NCI-H128 (cell line): ENCODE data around the gene TMTC3.

Experiments used
- DNase-seq: peaks from one replicate; lab custom pipeline; 2025; ENCODE audit not compliant: unreplicated experiment; lab: John Stamatoyannopoulos, UW

TMTC3 gene

DNA sequence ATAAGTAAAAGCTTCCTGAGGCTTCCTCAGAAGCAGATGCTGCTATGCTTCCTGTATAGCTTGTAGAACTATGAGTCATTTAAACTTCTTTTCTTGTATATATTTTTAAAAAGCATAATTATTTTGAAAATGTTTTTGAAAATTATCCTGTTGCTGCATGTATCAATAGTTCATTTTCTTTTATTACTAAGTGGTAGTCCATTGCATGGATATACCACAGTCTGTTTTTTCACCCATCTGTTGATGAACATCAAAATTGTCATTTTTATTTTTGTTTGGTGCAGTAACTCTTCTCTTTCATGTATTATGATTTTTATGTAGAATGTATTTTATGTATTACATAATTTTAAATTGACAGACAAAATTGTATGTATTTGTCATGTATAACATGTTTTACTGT is 81.4 kb downstream of the TMTC3 start:
- DNase-seq: no peak

DNA sequence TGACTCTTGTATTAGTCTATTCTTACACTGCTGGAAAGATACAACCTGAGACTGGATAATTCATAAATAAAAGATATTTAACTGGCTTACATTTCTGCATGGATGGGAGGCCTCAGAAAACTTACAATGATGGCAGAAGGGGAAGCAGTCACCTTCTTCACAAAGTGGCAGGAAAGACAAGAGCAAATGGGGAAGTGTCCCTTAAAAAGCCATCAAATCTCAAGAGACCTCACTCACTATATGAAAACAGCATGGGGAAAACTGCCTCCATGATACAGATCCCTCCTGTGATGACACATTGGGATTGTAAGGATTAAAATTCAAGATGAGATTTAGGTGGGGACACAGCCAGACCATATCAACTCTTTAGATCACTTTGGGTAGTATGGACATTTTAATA is 83.7 kb downstream of the TMTC3 start:
- DNase-seq: no peak

DNA sequence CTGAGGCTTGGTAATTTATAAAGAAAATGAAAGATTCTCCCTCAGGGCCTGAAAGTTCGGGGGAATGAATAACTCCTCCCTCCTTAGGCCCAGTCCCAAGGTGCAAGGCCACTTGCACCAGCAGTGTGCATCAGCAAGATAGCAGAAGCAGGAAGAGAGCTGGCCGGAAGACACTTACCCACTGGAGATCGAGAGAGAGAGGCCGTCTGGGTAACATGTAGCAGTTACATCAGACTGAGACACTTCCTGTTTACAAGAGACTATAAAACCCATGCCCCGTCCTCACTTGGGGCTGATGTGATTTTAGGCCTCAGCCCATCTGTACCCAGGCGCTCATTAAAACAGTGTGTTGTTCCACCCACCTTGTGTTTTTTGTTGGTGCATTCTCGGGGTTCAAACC is 85.2 kb downstream of the TMTC3 start:
- DNase-seq: no peak

DNA sequence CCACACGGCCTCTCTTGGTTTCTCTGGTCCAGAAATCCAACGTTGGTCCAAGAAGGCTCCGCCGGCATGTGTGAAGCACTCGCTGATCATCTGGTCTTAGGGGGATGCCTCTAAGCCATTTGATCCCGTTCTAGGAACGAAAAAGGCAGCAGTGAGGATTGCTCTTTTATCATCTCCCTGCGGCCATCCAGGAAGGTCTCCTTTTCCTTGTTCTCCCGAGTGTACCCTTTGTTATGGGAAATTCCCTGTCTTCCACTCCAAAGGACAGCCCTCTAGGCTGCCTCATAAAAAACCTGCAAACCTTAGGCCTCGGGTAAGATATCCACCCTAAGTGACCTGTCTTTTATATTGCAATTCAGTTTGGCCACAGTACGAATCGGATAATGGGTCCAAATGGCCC is 85.8 kb downstream of the TMTC3 start:
- DNase-seq: no peak

DNA sequence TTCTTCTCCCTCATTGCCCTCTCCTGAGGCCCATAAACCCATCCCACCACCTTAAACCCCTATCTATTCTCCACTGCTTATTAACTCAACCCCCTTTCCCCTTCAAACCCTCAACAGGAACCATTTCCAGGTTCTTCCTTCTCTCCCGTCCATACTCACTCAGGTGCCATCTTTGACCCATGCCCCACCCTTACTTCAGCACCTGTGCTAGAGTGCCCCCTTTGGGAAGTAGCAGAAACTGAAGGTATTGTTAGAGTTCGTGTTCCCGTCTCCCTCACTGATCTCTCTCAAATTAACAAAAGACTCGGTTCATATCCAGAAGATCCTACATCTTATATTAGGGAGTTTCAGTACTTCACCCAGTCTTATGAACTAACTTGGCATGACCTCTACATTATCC is 86.6 kb downstream of the TMTC3 start:
- DNase-seq: no peak

DNA sequence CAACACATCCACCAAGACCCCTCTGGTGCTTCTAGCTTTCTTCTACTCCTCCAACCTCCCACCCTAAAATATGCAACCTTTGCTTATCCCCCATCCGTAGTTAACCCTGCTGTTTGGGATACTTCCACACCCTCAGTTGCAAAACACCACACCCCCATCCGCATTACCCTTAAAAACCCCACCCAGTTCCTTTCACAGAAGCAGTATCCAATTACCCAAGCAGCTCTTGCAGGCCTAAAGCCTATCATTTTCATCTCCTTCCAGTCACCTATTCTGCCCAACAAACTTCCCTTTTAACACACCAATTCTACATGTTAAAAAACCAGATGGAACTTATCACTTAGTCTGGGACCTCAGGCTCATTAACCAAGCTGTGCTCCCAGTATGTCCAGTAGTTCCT is 88.2 kb downstream of the TMTC3 start:
- DNase-seq: no peak

DNA sequence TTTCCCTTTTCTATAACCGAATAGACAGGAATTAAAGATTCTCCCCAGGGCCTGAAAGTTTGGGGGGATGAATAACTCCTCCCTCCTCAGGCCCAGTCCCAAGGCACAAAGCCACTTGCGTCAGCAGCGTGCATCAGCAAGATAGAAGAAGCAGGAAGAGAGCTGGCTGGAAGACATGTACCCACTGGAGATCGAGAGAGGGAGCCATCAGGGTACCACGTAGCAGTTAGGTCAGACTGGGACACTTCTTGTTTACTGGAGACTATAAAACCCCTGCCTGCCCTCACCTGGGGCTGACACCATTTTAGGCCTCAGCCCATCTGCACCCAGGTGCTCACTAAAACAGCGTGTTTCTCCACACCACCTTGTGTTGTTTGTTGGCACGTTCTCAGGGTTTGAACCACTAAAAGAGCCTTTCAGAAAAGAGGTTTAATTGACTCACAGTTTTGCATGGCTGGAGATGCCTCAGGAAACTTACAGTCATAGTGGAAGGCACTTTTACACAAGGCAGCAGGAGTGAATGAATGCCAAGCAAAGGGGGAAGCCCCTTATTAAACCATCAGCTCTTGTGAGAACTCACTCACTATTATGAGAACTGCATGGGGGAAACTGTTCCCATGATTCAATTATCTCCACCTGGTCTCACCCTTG is 93.2 kb downstream of the TMTC3 start:
- DNase-seq: no peak

DNA sequence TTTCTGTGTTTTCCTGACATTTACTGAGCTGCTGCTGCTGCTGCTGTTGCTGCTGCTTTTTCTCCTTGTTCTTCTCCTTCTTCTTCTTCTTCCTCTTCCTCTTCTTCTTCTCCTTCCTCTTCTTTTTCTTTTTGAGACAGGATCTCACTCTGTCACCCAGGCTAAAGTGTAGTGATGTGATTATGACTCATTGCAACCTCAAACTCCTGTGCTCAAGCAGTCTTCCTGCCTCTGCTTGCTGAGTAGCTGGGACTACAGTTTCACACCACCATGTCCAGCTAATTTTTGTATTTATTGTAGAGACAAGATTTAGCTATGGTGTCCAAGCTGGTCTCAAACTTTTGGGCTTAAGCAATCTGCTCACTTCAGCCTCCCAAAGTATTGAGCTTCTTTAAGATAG is 95.8 kb downstream of the TMTC3 start:
- DNase-seq: no peak

DNA sequence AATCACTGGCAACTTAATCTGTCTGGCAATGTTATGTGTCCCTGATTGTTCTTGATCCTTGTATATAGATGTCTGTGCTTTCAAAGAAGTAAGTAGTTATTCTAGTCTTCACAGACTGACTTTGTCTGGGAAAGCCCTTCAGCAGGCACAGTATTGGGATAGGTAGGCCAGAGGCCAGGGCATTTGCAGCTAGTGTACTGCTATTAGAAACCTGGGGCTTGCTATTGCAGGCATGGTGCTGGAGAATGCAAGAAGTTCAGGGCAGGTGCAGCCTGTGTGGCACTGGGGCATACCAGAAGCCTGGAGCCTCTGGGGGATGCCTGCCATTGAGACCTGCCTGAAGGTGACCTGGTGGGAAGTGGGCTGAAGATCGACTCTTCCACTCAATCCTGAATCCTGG is 96.3 kb downstream of the TMTC3 start:
- no peak for DNase-seq

DNA sequence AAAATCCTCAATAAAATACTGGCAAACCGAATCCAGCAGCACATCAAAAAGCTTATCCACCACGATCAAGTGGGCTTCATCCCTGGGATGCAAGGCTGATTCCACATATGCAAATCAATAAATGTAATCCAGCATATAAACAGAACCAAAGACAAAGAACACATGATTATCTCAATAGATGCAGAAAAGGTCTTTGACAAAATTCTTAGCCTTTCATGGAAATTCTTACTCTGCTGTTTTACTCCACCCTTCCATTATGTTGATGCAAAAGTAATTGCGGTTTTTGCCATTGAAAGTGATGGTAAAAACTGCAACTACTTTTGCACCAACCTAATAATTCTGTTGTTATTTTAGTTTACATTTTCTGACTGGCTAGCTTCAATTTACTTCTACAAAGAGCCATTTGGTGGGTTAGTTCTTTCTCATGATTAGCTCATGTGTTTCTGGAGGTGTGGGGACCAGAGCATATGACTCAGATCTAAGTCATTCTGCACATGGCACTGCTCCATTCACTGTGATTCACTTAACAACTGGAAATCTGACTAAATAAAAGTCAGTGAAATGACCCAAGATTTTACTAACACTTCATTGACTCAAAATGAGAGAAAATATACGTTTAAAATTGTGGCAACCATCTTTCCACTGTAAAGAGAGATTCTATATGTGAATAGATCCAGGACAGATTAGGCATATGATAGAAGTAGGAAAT is 99.9 kb downstream of the TMTC3 start:
- DNase-seq: no peak

DNA sequence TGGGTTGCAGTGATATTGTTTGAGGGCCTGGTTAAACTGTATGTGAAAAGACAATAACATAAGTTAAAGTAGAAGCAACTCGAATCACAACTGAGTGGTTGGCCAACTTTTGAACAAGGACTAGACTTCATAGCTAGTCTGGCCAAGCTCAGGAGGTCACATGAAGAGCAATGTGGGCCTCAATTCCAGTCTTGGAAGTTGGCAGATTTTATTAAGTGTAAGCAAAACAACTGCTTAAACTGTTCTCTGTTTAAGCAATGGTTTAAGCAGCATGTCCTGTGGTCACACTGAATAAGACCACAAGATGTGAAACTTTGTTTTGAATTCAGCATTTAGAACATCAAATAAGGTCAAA is 100.4 kb downstream of the TMTC3 start:
- DNase-seq: no peak

DNA sequence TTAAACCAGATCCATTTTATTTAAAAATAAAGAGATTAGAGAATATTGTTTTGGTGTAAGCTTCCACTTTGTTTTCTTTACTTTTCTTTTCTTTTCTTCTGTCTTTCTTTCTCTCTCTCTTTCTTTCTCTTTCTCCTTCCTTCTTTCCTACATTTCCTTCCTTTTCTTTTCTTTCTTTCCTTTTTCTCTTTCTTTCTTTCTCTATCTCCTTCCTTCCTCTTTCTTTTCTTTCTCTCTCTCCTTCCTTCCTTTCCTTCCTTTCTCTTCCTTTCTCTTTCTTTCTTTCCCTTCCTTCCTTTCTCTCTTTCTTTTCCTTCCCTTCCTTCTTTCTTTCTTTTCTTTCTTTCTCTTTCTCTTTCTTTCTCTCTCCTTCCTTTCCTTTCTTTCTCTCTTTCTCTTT is 100.8 kb downstream of the TMTC3 start:
- no peak for DNase-seq

DNA sequence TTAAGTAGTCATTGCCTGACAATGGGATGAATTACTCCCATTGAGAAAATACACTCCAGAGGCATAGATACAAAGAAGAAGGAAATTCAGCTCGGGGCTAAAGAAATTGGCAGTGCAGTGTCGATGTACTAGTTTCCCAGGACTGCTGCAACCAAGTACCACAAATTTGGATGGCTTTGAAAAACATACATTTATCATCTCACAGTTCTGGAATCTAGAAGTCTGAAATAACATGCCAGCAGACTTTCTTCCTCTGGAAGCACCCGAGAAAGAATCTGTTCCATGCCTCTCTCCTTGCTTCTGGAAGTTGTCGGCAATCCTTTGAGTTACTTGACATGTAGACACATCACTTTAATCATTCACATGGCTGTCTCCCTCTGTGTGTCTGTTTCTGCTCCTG is 101.9 kb downstream of the TMTC3 start:
- DNase-seq: no peak

DNA sequence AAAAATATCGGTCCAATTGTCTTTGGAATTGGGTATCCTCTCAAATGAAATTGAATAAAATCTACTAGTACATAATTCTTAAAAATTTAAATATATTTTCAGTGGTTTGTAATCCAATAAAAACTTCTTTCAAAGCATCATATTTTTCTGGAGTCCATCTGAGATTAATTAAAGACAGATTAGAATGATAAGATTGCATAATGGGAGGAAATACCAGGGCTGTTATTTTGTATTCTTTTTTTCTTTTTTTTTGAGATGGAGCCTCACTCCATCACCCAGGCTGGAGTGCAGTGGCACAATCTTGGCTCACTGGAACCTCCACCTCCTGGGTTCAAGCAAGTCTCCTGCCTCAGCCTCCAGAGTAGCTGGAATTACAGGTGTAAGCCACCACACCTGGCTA is 103.8 kb downstream of the TMTC3 start:
- DNase-seq: no peak

DNA sequence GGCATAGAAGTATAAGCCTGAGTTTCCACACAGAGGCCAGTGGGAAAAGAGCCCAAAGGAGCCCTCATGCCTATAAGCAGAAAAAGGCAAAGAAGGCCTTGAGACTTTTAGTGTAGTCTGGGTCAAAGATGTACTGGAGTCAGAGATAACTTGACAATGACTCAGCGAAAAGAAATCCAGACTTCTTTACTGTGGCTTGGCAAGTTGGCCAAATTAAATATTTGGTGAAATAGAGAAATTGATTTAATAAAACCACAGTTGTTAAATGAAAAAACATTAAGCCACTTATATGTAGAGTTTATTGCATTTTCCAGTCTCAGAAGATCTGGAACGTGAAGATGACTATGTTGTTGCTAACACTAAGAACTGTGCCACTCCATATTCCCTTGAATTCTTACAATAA is 105.1 kb downstream of the TMTC3 start:
- no peak for DNase-seq

DNA sequence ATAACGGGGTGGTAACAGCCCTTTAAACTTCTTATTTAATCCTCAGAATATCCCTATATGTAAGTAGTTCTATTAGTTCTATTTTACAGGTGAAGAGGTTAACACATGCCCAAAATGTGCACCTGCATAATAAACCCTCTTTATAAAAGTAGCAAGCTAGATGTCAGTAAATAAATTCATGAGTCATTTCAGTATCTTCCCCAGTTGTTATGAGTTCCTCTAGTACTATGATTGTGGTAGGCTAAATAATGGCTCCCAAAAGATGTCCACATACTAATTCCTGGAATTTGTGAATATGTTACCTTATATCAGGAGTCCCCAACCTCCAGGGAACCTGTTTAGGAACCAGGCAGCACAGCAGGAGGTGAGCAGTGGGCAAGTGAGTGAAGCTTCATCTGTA is 106.5 kb downstream of the TMTC3 start:
- DNase-seq: no peak
